Transverse colon (tissue), 4 donors: ENCODE measurements around the gene ZBED1.

Experiments used
- POLR2A ChIP-seq: fragments of 450-650 bp; IDR thresholded peaks from one replicate; pipeline ENCODE4 v1.6.1; 2016; ENCODE audit warnings: antibody characterized with exemption, mild to moderate bottlenecking, moderate library complexity
- POLR2AphosphoS5 ChIP-seq, 3 donors: sonication (generic); formaldehyde crosslinking; IDR thresholded peaks; one replicate each; pipeline ENCODE4 v1.6.1; 2016; ENCODE audit warnings: antibody characterized with exemption in 3 of 3
- TF ChIP-seq, protein P1 (sequence below), 5 experiments: fragments of 200-600 bp in 3 of 5; fragments of 450-650 bp in 2 of 5; sonication (generic) in 3 of 5; IDR thresholded peaks; 1 replicate in 2 of 5; 2 replicates in 3 of 5; pipeline ENCODE4 v1.5.1; 2016 to 2017; ENCODE audit warnings: antibody characterized with exemption in 5 of 5, inconsistent platforms in 3 of 5, mild to moderate bottlenecking in 2 of 5, moderate library complexity in 1 of 5

- no peak for TF ChIP-seq POLR2A
- TF ChIP-seq POLR2AphosphoS5 (IDR thresholded peaks at IDR 0.05) = no peak
- TF ChIP-seq, protein P1, sequence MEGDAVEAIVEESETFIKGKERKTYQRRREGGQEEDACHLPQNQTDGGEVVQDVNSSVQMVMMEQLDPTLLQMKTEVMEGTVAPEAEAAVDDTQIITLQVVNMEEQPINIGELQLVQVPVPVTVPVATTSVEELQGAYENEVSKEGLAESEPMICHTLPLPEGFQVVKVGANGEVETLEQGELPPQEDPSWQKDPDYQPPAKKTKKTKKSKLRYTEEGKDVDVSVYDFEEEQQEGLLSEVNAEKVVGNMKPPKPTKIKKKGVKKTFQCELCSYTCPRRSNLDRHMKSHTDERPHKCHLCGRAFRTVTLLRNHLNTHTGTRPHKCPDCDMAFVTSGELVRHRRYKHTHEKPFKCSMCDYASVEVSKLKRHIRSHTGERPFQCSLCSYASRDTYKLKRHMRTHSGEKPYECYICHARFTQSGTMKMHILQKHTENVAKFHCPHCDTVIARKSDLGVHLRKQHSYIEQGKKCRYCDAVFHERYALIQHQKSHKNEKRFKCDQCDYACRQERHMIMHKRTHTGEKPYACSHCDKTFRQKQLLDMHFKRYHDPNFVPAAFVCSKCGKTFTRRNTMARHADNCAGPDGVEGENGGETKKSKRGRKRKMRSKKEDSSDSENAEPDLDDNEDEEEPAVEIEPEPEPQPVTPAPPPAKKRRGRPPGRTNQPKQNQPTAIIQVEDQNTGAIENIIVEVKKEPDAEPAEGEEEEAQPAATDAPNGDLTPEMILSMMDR (IDR thresholded peaks at IDR 0.05) = no peak
These were observed 19.8 kb upstream of the ZBED1 start for GRCh38 chrX:2520539-2520938.
